ENCODE data around the gene AGTR1.

The AGTR1 gene

GRCh38 chr3:148697306-148698189 lies at the start of gene AGTR1:
Gene AGTR1, plus strand, starts transcription at chr3:148697903. Its CDS starts 43,133 bp downstream, at chr3:148741036.
- H3K27ac Mint-ChIP-seq, result no peak within 1 kb of the TSS
- no peaks in the 10 kb centered on the region for H3K36me3 Mint-ChIP-seq (ENCODE audit: low read depth)
- peaks cover 42% of the 10 kb centered on the region for H3K27me3 Mint-ChIP-seq
- intact Hi-C loops (cut with micrococcal nuclease), result no loop called here
- H3K4me1 Mint-ChIP-seq (ENCODE audit: low read depth), result peaks cover 5% of the 10 kb centered on the region
- no peak within 1 kb of the TSS for H3K4me3 Mint-ChIP-seq
- no peaks in the 10 kb centered on the region for H3K9me3 Mint-ChIP-seq

- no peaks in the 10 kb centered on the region for H3K4me1 Mint-ChIP-seq (ENCODE audit: low read depth)
- no peak overlapping the region for H3K4me3 Mint-ChIP-seq
- H3K36me3 Mint-ChIP-seq (ENCODE audit: low read depth), result no peaks in the 10 kb centered on the region
- intact Hi-C loops (cut with micrococcal nuclease), result no loop called here
- H3K27me3 Mint-ChIP-seq, result no peaks in the 10 kb centered on the region
- no peaks in the 10 kb centered on the region for H3K9me3 Mint-ChIP-seq
- H3K27ac Mint-ChIP-seq, result no peak overlapping the region
Observed at GRCh38 chr3:148648685-148649352, 48.9 kb upstream of the AGTR1 start.

GRCh38 chr3:148651549-148651948 lies 46.2 kb upstream of the AGTR1 start:
- Mint-ChIP-seq H3K9me3 (no peaks in the 10 kb centered on the region), H3K4me3 (no peak overlapping the region), H3K27ac (no peak overlapping the region), H3K4me1 (ENCODE audit: low read depth) (no peaks in the 10 kb centered on the region), H3K27me3 (no peaks in the 10 kb centered on the region), H3K36me3 (ENCODE audit: low read depth) (no peaks in the 10 kb centered on the region)
- intact Hi-C loops (cut with micrococcal nuclease), result no loop called here

- Mint-ChIP-seq H3K36me3 (ENCODE audit: low read depth) (no peaks in the 10 kb centered on the region), H3K4me3 (no peak overlapping the region)
Observed at GRCh38 chr3:148654433-148654832, 43.3 kb upstream of the AGTR1 start.

GRCh38 chr3:148657470-148657869 lies 40.2 kb upstream of the AGTR1 start:
- Mint-ChIP-seq H3K9me3 (no peaks in the 10 kb centered on the region), H3K4me3 (no peak overlapping the region)

More at GRCh38 chr3:148654433-148654832, 43.3 kb upstream of the AGTR1 start:
- H3K4me1 Mint-ChIP-seq (ENCODE audit: low read depth), result no peaks in the 10 kb centered on the region
- intact Hi-C loops (cut with micrococcal nuclease), result no loop called here
- no peaks in the 10 kb centered on the region for H3K9me3 Mint-ChIP-seq
- H3K27ac Mint-ChIP-seq, result no peak overlapping the region
- H3K27me3 Mint-ChIP-seq, result no peaks in the 10 kb centered on the region

GRCh38 chr3:148659512-148659911 lies 38.2 kb upstream of the AGTR1 start:
- intact Hi-C loops (cut with micrococcal nuclease), result no loop called here

More at GRCh38 chr3:148657470-148657869, 40.2 kb upstream of the AGTR1 start:
- Mint-ChIP-seq H3K4me1 (ENCODE audit: low read depth) (no peaks in the 10 kb centered on the region), H3K27ac (no peak overlapping the region), H3K27me3 (no peaks in the 10 kb centered on the region), H3K36me3 (ENCODE audit: low read depth) (no peaks in the 10 kb centered on the region)
- intact Hi-C loops (cut with micrococcal nuclease), result no loop called here

GRCh38 chr3:148680289-148680688 lies 17.4 kb upstream of the AGTR1 start:
- intact Hi-C loops (cut with micrococcal nuclease), result no loop called here
- Mint-ChIP-seq H3K27ac (no peak overlapping the region), H3K4me1 (ENCODE audit: low read depth) (no peaks in the 10 kb centered on the region), H3K4me3 (no peak overlapping the region), H3K27me3 (peaks cover 6% of the 10 kb centered on the region), H3K36me3 (ENCODE audit: low read depth) (no peaks in the 10 kb centered on the region), H3K9me3 (no peaks in the 10 kb centered on the region)

More at GRCh38 chr3:148659512-148659911, 38.2 kb upstream of the AGTR1 start:
- Mint-ChIP-seq H3K36me3 (ENCODE audit: low read depth) (no peaks in the 10 kb centered on the region), H3K9me3 (no peaks in the 10 kb centered on the region), H3K27me3 (no peaks in the 10 kb centered on the region), H3K4me3 (no peak overlapping the region), H3K27ac (no peak overlapping the region), H3K4me1 (ENCODE audit: low read depth) (no peaks in the 10 kb centered on the region)

- intact Hi-C loops (cut with micrococcal nuclease), result no loop called here
- Mint-ChIP-seq H3K36me3 (ENCODE audit: low read depth) (no peaks in the 10 kb centered on the region), H3K27ac (no peak overlapping the region), H3K9me3 (no peaks in the 10 kb centered on the region), H3K4me1 (ENCODE audit: low read depth) (no peaks in the 10 kb centered on the region), H3K4me3 (no peak overlapping the region), H3K27me3 (peaks cover 6% of the 10 kb centered on the region)
Observed at GRCh38 chr3:148681080-148681479, 16.6 kb upstream of the AGTR1 start.

- intact Hi-C loops (cut with micrococcal nuclease), result no loop called here
- H3K4me1 Mint-ChIP-seq (ENCODE audit: low read depth), result no peaks in the 10 kb centered on the region
- H3K4me3 Mint-ChIP-seq, result no peak overlapping the region
- no peaks in the 10 kb centered on the region for H3K36me3 Mint-ChIP-seq (ENCODE audit: low read depth)
- H3K27me3 Mint-ChIP-seq, result peaks cover 6% of the 10 kb centered on the region
- no peaks in the 10 kb centered on the region for H3K9me3 Mint-ChIP-seq
- H3K27ac Mint-ChIP-seq, result no peak overlapping the region
Observed at GRCh38 chr3:148682997-148683396, 14.7 kb upstream of the AGTR1 start.

- no peaks in the 10 kb centered on the region for H3K36me3 Mint-ChIP-seq (ENCODE audit: low read depth)
- peaks cover 5% of the 10 kb centered on the region for H3K4me1 Mint-ChIP-seq (ENCODE audit: low read depth)
- no peak overlapping the region for H3K27ac Mint-ChIP-seq
- H3K27me3 Mint-ChIP-seq, result peaks cover 36% of the 10 kb centered on the region
- no peaks in the 10 kb centered on the region for H3K9me3 Mint-ChIP-seq
- intact Hi-C loops (cut with micrococcal nuclease), result no loop called here
- H3K4me3 Mint-ChIP-seq, result no peak overlapping the region
Observed at GRCh38 chr3:148694116-148694515, 3.6 kb upstream of the AGTR1 start.

GRCh38 chr3:148698190-148698810 lies 597 bp downstream of the AGTR1 start:
- peaks cover 5% of the 10 kb centered on the region for H3K4me1 Mint-ChIP-seq (ENCODE audit: low read depth)
- no peaks in the 10 kb centered on the region for H3K9me3 Mint-ChIP-seq
- no peak overlapping the region for H3K4me3 Mint-ChIP-seq
- H3K27me3 Mint-ChIP-seq, result peaks cover 43% of the 10 kb centered on the region
- intact Hi-C loops (cut with micrococcal nuclease), result no loop called here
- no peak overlapping the region for H3K27ac Mint-ChIP-seq
- H3K36me3 Mint-ChIP-seq (ENCODE audit: low read depth), result no peaks in the 10 kb centered on the region

- H3K27me3 Mint-ChIP-seq, result peaks cover 8% of the 10 kb centered on the region
- H3K9me3 Mint-ChIP-seq, result no peaks in the 10 kb centered on the region
- intact Hi-C loops (cut with micrococcal nuclease), result no loop called here
- H3K27ac Mint-ChIP-seq, result no peak overlapping the region
- no peaks in the 10 kb centered on the region for H3K4me1 Mint-ChIP-seq (ENCODE audit: low read depth)
- H3K36me3 Mint-ChIP-seq (ENCODE audit: low read depth), result no peaks in the 10 kb centered on the region
- H3K4me3 Mint-ChIP-seq, result no peak overlapping the region
Observed at GRCh38 chr3:148705314-148705713, 7.6 kb downstream of the AGTR1 start.

- Mint-ChIP-seq H3K36me3 (ENCODE audit: low read depth) (no peaks in the 10 kb centered on the region), H3K4me3 (no peak overlapping the region), H3K9me3 (no peaks in the 10 kb centered on the region), H3K27me3 (peaks cover 10% of the 10 kb centered on the region), H3K4me1 (ENCODE audit: low read depth) (no peaks in the 10 kb centered on the region), H3K27ac (no peak overlapping the region)
- intact Hi-C loops (cut with micrococcal nuclease), result no loop called here
Observed at GRCh38 chr3:148707601-148708380, 10.1 kb downstream of the AGTR1 start.

All from dendritic cell treated with granulocyte-macrophage colony-stimulating factor and Interleukin-4, amounts not matched to agents 40 ng/mL and 50 ng/mL, for 4 days (primary cell).